Endothelial cell (in vitro differentiated cells): ENCODE measurements around the gene TOR1B. TPM values are rescaled to one million over a fixed set of nuclear protein-coding genes. Genes with fewer than 3 reads are reported as not detected.

ENCODE experiments used
- DNase-seq: peaks from one replicate; pipeline ENCODE4 v3.0.0; 2021; ENCODE audit warnings: low spot score
- H3K27ac Mint-ChIP-seq: one replicate; pipeline ENCODE4 v1.8.0; 2021; ENCODE audit warnings: mixed read lengths, inconsistent platforms; ENCODE audit not compliant: unreplicated experiment
- H3K27me3 Mint-ChIP-seq: one replicate; pipeline ENCODE4 v1.8.0; 2021; ENCODE audit warnings: mild to moderate bottlenecking, moderate library complexity, mixed read lengths, inconsistent platforms; ENCODE audit not compliant: unreplicated experiment
- H3K36me3 Mint-ChIP-seq: one replicate; pipeline ENCODE4 v1.8.0; 2021; ENCODE audit warnings: mild to moderate bottlenecking, low read depth, mixed read lengths, inconsistent platforms; ENCODE audit not compliant: unreplicated experiment
- H3K4me1 Mint-ChIP-seq: one replicate; pipeline ENCODE4 v1.8.0; 2021; ENCODE audit warnings: mild to moderate bottlenecking, mixed read lengths, inconsistent platforms; ENCODE audit not compliant: unreplicated experiment
- H3K4me3 Mint-ChIP-seq: one replicate; pipeline ENCODE4 v1.8.0; 2021; ENCODE audit warnings: mild to moderate bottlenecking, mixed read lengths, inconsistent platforms; ENCODE audit not compliant: unreplicated experiment
- H3K9me3 Mint-ChIP-seq: one replicate; pipeline ENCODE4 v1.8.0; 2021; ENCODE audit warnings: mixed read lengths, inconsistent platforms; ENCODE audit not compliant: unreplicated experiment
- CTCF ChIP-seq: fragments of 200-600 bp; sonication (generic); IDR thresholded peaks from one replicate; pipeline ENCODE4 v1.5.0; 2021; ENCODE audit warnings: antibody characterized with exemption; ENCODE audit not compliant: unreplicated experiment
- total RNA-seq: library from RNA; stranded (reverse); fragmentation: NEBNext Ultra II Directional; extraction: Animal tissue kit (Norgen Biotek cat#: 25700); gene quantifications from one replicate; pipeline ENCODE4 v1.2.1, GENCODE V29; 2021; ENCODE audit not compliant: unreplicated experiment

TOR1B gene
- total RNA-seq, 1 donor from 2014 or later = 22.8 TPM

GRCh38 chr9:129841071-129841470 lies 38.1 kb downstream of the TOR1B start:
- Mint-ChIP-seq H3K27ac (no peak overlapping the region), H3K4me1 (peaks cover 10% of the 10 kb centered on the region), H3K9me3 (no peaks in the 10 kb centered on the region), H3K4me3 (no peak overlapping the region), H3K27me3 (peaks cover 3% of the 10 kb centered on the region), H3K36me3 (no peaks in the 10 kb centered on the region)
- no peak for DNase-seq
- no peak for TF ChIP-seq CTCF

GRCh38 chr9:129845373-129845772 lies 42.4 kb downstream of the TOR1B start:
- peaks cover 9% of the 10 kb centered on the region for H3K4me1 Mint-ChIP-seq
- no peak for TF ChIP-seq CTCF
- H3K9me3 Mint-ChIP-seq = no peaks in the 10 kb centered on the region
- H3K27me3 Mint-ChIP-seq = peaks cover under 1% of the 10 kb centered on the region
- DNase-seq = no peak
- H3K4me3 Mint-ChIP-seq = no peak overlapping the region
- H3K36me3 Mint-ChIP-seq = peaks cover 6% of the 10 kb centered on the region
- no peak overlapping the region for H3K27ac Mint-ChIP-seq

GRCh38 chr9:129848712-129849441 lies 45.9 kb downstream of the TOR1B start:
- Mint-ChIP-seq H3K4me1 (peaks cover 9% of the 10 kb centered on the region), H3K4me3 (no peak overlapping the region), H3K27me3 (no peaks in the 10 kb centered on the region), H3K9me3 (no peaks in the 10 kb centered on the region), H3K36me3 (peaks cover 16% of the 10 kb centered on the region), H3K27ac (no peak overlapping the region)
- DNase-seq = no peak
- TF ChIP-seq CTCF = no peak

- H3K36me3 Mint-ChIP-seq = peaks cover 21% of the 10 kb centered on the region
- no peak overlapping the region for H3K4me3 Mint-ChIP-seq
- no peak for DNase-seq
- H3K27me3 Mint-ChIP-seq = no peaks in the 10 kb centered on the region
- H3K4me1 Mint-ChIP-seq = peaks cover 9% of the 10 kb centered on the region
- no peak for TF ChIP-seq CTCF
- no peaks in the 10 kb centered on the region for H3K9me3 Mint-ChIP-seq
- no peak overlapping the region for H3K27ac Mint-ChIP-seq
These were observed 46.9 kb downstream of the TOR1B start for GRCh38 chr9:129849901-129850300.

- H3K4me1 Mint-ChIP-seq = peaks cover 9% of the 10 kb centered on the region
- H3K27me3 Mint-ChIP-seq = no peaks in the 10 kb centered on the region
- no peak overlapping the region for H3K4me3 Mint-ChIP-seq
- H3K9me3 Mint-ChIP-seq = no peaks in the 10 kb centered on the region
- TF ChIP-seq CTCF = no peak
- H3K36me3 Mint-ChIP-seq = peaks cover 27% of the 10 kb centered on the region
- no peak overlapping the region for H3K27ac Mint-ChIP-seq
- no peak for DNase-seq
These were observed 48.0 kb downstream of the TOR1B start for GRCh38 chr9:129850821-129851550.
